ENCODE measurements around the gene COG5.

- TF ChIP-seq POLR2AphosphoS5 (IDR thresholded peaks at IDR 0.05; ENCODE audit: low read depth, low read length), result no peak
- TF ChIP-seq TAF1 (IDR thresholded peaks at IDR 0.05; ENCODE audit: borderline replicate concordance, insufficient read depth, low read length), result no peak
- TF ChIP-seq, protein P1, sequence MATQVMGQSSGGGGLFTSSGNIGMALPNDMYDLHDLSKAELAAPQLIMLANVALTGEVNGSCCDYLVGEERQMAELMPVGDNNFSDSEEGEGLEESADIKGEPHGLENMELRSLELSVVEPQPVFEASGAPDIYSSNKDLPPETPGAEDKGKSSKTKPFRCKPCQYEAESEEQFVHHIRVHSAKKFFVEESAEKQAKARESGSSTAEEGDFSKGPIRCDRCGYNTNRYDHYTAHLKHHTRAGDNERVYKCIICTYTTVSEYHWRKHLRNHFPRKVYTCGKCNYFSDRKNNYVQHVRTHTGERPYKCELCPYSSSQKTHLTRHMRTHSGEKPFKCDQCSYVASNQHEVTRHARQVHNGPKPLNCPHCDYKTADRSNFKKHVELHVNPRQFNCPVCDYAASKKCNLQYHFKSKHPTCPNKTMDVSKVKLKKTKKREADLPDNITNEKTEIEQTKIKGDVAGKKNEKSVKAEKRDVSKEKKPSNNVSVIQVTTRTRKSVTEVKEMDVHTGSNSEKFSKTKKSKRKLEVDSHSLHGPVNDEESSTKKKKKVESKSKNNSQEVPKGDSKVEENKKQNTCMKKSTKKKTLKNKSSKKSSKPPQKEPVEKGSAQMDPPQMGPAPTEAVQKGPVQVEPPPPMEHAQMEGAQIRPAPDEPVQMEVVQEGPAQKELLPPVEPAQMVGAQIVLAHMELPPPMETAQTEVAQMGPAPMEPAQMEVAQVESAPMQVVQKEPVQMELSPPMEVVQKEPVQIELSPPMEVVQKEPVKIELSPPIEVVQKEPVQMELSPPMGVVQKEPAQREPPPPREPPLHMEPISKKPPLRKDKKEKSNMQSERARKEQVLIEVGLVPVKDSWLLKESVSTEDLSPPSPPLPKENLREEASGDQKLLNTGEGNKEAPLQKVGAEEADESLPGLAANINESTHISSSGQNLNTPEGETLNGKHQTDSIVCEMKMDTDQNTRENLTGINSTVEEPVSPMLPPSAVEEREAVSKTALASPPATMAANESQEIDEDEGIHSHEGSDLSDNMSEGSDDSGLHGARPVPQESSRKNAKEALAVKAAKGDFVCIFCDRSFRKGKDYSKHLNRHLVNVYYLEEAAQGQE (IDR thresholded peaks at IDR 0.05; ENCODE audit: insufficient read depth in 1 of 2, low read depth in 2 of 2, low read length in 2 of 2), result no peak
Observed at GRCh38 chr7:107584716-107585115, 21.0 kb upstream of the COG5 start.

Measured in PFSK-1 (cell line).